NCI-H187 (cell line): ENCODE measurements around the gene GARNL3.

Source experiments
- DNase-seq, 2 experiments: peaks; one replicate each; lab custom pipeline; 2025; lab: John Stamatoyannopoulos, UW

GARNL3 gene

GRCh38 chr9:127437497-127438264 is 173.1 kb downstream of the GARNL3 start:
- DNase-seq, result no peak

GRCh38 chr9:127438394-127438793 is 173.8 kb downstream of the GARNL3 start:
- no peak for DNase-seq
